Activated B cell treated with CpG ODN at 0.5 μM for 24 hours (primary cell): ENCODE measurements around the gene NAA30. TPM values are rescaled to one million over a fixed set of nuclear protein-coding genes. Genes with fewer than 3 reads are reported as not detected.
"Not testable (repeated sequence)": the region's sequence is repeated elsewhere in the genome, so short reads cannot be mapped to it uniquely, and the experiment has no call there.

Experiments used
- ATAC-seq: fragments of 200-7000 bp; cut with Tn5 transposase; one replicate; pipeline ENCODE4 v1.10.0; 2021; ENCODE audit warnings: low read depth, mild to moderate bottlenecking, moderate library complexity
- CTCF ChIA-PET: fragments of 350-600 bp; sonication (Branson Sonifier 250); formaldehyde crosslinking; loops from one replicate; lab custom pipeline; 2021; ENCODE audit warnings: antibody characterized with exemption; lab: Charles Lee
- POLR2A ChIA-PET: fragments of 350-600 bp; sonication (Branson Sonifier 250); formaldehyde crosslinking; loops from one replicate; lab custom pipeline; 2021; ENCODE audit warnings: antibody characterized with exemption; lab: Charles Lee
- DNase-seq: peaks from one replicate; pipeline ENCODE4 v3.0.0; 2022
- H3K27ac Mint-ChIP-seq: one replicate; pipeline ENCODE4 v1.8.0; 2020; ENCODE audit warnings: mixed read lengths
- H3K27me3 Mint-ChIP-seq: one replicate; pipeline ENCODE4 v1.8.0; 2021; ENCODE audit warnings: mixed read lengths
- H3K36me3 Mint-ChIP-seq: one replicate; pipeline ENCODE4 v1.8.0; 2021; ENCODE audit warnings: low read depth, mixed read lengths
- H3K4me1 Mint-ChIP-seq: one replicate; pipeline ENCODE4 v1.8.0; 2021; ENCODE audit warnings: mixed read lengths
- H3K4me3 Mint-ChIP-seq: one replicate; pipeline ENCODE4 v1.8.0; 2020; ENCODE audit warnings: mild to moderate bottlenecking, mixed read lengths
- H3K9me3 Mint-ChIP-seq: one replicate; pipeline ENCODE4 v1.8.0; 2020; ENCODE audit warnings: mixed read lengths
- intact Hi-C: fragments of 100-400 bp; cut with micrococcal nuclease; formaldehyde crosslinking; loops from one replicate; pipeline ENCODE4 v1.15.1; 2024
- total RNA-seq: library from RNA; stranded (reverse); gene quantifications from 2 replicates; pipeline ENCODE4 v1.2.3, GENCODE V29; 2022
- TF ChIP-seq, protein P1 (sequence below): fragments of 200-600 bp; IDR thresholded peaks from one replicate; pipeline ENCODE4 v1.8.0; 2022; ENCODE audit warnings: antibody characterized with exemption, mild to moderate bottlenecking

NAA30 gene
- total RNA-seq, result 12.8 and 14.6 TPM in 2 replicates

DNA sequence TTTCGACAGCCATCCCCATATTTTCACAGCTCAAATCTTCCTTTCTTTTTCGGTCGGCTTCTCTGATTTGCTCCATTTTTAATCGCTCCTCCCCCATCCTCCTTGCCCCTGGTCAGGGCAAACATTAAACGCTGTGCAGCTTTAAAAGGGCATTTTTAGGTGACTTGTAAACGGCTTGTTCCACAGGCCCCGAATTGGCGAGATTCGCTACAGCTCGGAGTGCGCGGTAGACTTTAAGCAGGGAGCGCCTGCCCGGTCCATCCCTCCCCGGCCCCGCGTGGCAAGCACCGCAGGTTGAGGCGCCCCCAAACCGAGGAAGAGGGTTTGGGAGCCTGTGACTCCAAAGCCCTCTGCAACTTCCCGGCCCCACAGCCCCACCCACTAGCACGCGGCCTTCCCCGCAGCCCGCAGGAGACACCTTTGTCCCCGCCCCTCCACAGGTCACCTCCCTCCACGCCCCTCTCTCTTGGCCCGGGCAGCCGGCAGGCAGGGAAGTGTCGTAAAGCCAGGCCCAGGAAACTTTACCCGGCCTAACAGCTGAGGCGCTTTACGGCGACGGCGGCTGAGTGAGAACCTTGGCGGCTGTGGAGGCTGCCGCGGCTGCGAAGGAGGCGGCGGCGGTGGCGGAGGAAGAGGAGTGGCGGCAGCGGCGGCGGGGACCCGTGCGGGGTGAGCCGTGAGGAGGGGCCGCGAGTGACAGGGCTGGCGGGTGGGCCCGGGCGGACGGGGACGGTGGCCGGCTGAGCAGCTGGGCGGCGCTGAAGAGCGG is at the start of gene NAA30:
Gene NAA30 (plus strand): TSS at position 550 of the 769 bp plus-strand sequence. CDS start 372 bp downstream, outside the sequence.
- intact Hi-C loops, result loop anchor here (1.0 to 10.0 kb wide), 9 partner anchors 64 to 1808 kb away; partner anchors contain the start of genes AP5M1, DAAM1, DACT1 and EXOC5
- H3K27me3 Mint-ChIP-seq, result peaks cover 1% of the 10 kb centered on the region
- TF ChIP-seq, protein P1, sequence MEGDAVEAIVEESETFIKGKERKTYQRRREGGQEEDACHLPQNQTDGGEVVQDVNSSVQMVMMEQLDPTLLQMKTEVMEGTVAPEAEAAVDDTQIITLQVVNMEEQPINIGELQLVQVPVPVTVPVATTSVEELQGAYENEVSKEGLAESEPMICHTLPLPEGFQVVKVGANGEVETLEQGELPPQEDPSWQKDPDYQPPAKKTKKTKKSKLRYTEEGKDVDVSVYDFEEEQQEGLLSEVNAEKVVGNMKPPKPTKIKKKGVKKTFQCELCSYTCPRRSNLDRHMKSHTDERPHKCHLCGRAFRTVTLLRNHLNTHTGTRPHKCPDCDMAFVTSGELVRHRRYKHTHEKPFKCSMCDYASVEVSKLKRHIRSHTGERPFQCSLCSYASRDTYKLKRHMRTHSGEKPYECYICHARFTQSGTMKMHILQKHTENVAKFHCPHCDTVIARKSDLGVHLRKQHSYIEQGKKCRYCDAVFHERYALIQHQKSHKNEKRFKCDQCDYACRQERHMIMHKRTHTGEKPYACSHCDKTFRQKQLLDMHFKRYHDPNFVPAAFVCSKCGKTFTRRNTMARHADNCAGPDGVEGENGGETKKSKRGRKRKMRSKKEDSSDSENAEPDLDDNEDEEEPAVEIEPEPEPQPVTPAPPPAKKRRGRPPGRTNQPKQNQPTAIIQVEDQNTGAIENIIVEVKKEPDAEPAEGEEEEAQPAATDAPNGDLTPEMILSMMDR, result no peak
- H3K4me1 Mint-ChIP-seq, result peaks cover 40% of the 10 kb centered on the region
- H3K36me3 Mint-ChIP-seq, result peaks cover 16% of the 10 kb centered on the region
- DNase-seq (peak; percentile 89), ATAC-seq (peak; percentile 96)
- no peaks in the 10 kb centered on the region for H3K9me3 Mint-ChIP-seq
- H3K4me3 Mint-ChIP-seq, result peak within 1 kb of the TSS; percentile 88
- ChIA-PET CTCF (interaction anchor here (0.7 to 0.9 kb wide), 2 partner anchors 96 to 121 kb away, joined by 3 read pairs; partner anchors contain the start of genes AP5M1 and EXOC5), POLR2A (interaction anchor here (0.5 to 3.2 kb wide), 14 partner anchors 9 to 1765 kb away, joined by 3 to 32 read pairs (median 4); partner anchors contain the start of genes AP5M1, ARID4A, EXOC5 and TMEM260)
- peak within 1 kb of the TSS; percentile 89 for H3K27ac Mint-ChIP-seq

DNA sequence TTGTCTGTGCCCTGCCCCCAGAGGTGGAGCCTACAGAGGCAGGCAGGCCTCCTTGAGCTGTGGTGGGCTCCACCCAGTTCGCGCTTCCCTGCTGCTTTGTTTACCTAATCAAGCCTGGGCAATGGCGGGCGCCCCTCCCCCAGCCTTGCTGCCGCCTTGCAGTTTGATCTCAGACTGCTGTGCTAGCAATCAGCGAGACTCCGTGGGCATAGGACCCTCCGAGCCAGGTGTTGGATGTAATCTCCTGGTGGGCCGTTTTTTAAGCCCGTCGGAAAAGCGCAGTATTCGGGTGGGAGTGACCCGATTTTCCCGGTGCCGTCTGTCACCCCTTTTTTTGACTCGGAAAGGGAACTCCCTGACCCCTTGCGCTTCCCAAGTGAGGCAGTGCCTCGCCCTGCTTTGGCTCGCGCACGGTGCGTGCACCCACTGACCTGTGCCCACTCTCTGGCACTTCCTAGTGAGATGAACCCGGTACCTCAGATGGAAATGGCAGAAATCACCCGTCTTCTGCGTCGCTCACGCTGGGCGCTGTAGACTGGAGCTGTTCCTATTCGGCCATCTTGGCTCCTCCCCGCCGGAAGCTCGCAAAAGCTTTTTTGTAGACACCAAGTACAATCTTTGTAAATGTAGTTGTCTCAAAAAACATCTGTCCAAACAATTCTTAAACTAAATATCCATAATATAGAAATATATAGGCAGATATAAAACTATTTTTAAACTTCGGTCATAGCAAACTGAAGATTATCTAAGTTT is 46.7 kb upstream of the NAA30 start:
- ATAC-seq, POLR2A ChIA-PET, CTCF ChIA-PET, H3K4me3 Mint-ChIP-seq, H3K27me3 Mint-ChIP-seq, H3K9me3 Mint-ChIP-seq, H3K4me1 Mint-ChIP-seq, intact Hi-C loops, H3K36me3 Mint-ChIP-seq, DNase-seq, H3K27ac Mint-ChIP-seq: not testable (repeated sequence)

DNA sequence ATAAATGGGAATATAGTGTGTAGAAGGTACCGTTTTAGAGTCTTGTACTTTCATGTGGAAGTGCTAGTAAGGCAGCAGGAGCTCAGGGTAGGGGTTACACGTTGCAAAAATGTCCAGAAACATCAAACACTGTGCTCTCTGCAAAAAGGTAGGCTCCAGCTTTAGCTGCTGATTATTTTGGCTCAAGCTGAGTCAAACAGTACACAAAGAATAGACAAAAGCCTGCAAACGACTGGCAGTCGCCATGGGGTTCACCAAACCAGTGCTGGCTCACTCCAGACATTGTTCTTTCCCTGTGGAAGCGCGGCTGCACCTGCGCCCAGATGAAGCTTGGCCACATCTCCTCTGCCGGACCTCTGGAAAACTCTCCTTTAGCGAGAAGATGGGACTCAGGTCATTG is 45.3 kb upstream of the NAA30 start:
- Mint-ChIP-seq H3K27me3 (peaks cover 8% of the 10 kb centered on the region), H3K4me1 (no peaks in the 10 kb centered on the region), H3K9me3 (peaks cover 3% of the 10 kb centered on the region), H3K36me3 (no peaks in the 10 kb centered on the region), H3K4me3 (no peak overlapping the region), H3K27ac (no peak overlapping the region)
- POLR2A ChIA-PET, result no interaction called here
- CTCF ChIA-PET, result no interaction called here
- no peak for DNase-seq
- TF ChIP-seq, protein P1, result no peak
- intact Hi-C loops, result no loop called here
- no peak for ATAC-seq

DNA sequence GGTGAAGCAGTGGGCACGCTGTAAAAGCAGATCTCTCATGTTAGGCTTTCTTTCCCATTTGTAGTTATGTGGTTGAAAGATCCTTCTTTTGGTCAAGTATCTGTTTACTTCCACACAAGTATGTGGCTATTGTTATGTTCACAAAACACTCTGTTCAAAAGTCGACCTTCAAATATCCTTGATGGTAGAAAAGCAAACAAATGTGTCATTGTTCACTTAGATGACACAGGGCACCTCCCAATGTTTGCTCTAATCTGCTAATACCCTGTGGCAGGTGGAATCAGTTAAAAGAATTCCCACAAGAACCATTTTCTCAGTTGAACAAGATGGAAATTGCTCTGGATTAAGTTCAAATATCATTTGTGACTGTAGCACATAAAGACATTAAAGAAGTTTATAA is 43.6 kb upstream of the NAA30 start:
- intact Hi-C loops, result no loop called here
- no peak overlapping the region for H3K27ac Mint-ChIP-seq
- TF ChIP-seq, protein P1, result no peak
- DNase-seq (no peak), ATAC-seq (no peak)
- CTCF ChIA-PET, result no interaction called here
- H3K4me1 Mint-ChIP-seq, result no peaks in the 10 kb centered on the region
- peaks cover 13% of the 10 kb centered on the region for H3K27me3 Mint-ChIP-seq
- peaks cover 3% of the 10 kb centered on the region for H3K9me3 Mint-ChIP-seq
- no peak overlapping the region for H3K4me3 Mint-ChIP-seq
- no peaks in the 10 kb centered on the region for H3K36me3 Mint-ChIP-seq
- POLR2A ChIA-PET, result no interaction called here

DNA sequence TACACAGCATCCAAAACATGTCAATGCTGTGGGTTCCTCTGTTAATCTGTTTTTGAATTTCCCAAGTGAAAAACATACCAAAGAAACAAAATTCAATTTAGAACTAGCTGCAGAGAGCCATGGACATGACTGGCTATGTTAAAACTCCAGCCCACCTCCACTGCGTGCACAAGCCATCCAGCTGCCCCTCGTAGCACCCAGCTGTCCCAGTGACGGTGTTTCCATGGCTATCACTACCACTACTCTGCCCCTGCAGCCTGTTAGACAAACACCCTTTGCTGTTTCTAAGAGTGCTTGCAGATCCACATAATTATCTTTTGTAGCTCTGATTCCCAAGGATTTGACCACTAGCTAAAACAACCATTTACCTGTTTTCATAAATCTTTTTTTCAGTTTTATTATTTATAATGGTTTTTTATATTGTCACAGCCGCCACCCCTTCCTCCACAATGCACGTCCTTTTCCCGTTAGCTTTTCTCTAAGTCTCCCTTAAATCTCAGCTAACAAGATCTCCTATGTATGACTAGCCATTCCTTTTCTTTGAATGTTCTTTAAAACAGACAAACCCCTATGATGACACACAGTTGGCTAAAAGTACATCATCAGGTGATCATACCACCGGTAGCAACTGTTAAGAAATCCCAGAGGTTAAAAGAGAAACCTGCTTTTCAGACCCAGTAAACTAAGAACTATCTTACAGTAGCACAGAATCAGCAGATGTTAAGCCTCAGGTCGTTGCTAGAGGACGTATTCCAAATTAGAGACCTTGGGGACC is 37.8 kb upstream of the NAA30 start:
- Mint-ChIP-seq H3K4me1 (no peaks in the 10 kb centered on the region), H3K27me3 (peaks cover 20% of the 10 kb centered on the region), H3K27ac (no peak overlapping the region), H3K9me3 (peaks cover 3% of the 10 kb centered on the region), H3K4me3 (no peak overlapping the region), H3K36me3 (no peaks in the 10 kb centered on the region)
- ATAC-seq (no peak), DNase-seq (no peak)
- ChIA-PET POLR2A (interaction anchor here (0.6 kb wide), 1 partner anchor 1828 kb away, joined by 6 read pairs; no protein-coding TSS in a partner anchor), CTCF (no interaction called here)
- intact Hi-C loops, result no loop called here
- TF ChIP-seq, protein P1, result no peak
